HG03575 (cell line): ENCODE data around the gene SOCS1.
"Not testable (repeated sequence)": the region's sequence is repeated elsewhere in the genome, so short reads cannot be mapped to it uniquely, and the experiment has no call there.

Experiments used
- ATAC-seq: cut with Tn5 transposase; IDR thresholded peaks from one replicate; pipeline ENCODE4 v1.9.1; 2021; ENCODE audit not compliant: unreplicated experiment, insufficient number of reproducible peaks, low FRiP score; ENCODE audit errors: extremely low read depth

Gene SOCS1

DNA sequence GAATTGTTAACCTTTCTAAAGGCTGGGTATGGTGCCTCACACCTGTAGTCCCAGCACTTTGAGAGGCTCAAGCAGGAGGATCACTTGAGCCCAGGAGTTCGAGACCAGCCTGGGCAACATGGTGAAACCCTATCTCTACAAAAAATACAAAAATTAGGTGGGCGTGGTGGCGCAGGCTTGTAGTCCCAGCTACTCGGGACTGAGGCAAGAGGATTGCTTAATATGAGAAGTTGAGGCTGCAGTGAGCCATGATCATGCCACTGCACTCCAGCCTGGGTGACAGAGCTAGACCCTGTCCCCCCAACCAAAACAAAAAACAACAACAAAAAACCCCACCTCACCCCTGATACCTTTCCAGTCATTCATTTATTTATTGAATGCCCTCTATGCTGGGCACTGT, 33.7 kb upstream of the SOCS1 start:
- not testable (repeated sequence) for ATAC-seq

- no peak for ATAC-seq
Observed at GRCh38 chr16:11289202-11289601, 33.2 kb upstream of the SOCS1 start.

- ATAC-seq = no peak
Observed at GRCh38 chr16:11285842-11286241, 29.8 kb upstream of the SOCS1 start.

DNA sequence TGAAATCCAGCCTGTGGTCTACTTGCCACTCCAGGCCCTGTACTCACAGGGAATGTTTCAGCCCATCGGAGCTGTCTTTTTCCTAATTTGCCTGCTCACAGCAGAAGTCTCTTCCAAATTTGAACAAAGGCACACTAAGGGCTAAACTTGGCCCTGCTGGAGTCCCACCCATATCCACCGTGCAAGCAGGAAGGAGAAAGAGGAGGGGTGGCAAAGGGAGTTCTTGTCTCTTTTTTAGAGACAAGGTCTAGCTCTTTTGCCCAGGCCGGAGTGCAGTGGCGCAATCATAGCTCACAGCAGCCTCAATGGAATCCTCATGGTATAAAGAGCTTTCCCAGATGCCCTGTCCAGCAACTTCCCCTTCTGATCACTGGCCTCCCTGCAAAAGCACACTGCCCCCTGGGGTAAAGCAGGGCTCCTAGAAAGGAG, 27.8 kb upstream of the SOCS1 start:
- ATAC-seq = no peak

DNA sequence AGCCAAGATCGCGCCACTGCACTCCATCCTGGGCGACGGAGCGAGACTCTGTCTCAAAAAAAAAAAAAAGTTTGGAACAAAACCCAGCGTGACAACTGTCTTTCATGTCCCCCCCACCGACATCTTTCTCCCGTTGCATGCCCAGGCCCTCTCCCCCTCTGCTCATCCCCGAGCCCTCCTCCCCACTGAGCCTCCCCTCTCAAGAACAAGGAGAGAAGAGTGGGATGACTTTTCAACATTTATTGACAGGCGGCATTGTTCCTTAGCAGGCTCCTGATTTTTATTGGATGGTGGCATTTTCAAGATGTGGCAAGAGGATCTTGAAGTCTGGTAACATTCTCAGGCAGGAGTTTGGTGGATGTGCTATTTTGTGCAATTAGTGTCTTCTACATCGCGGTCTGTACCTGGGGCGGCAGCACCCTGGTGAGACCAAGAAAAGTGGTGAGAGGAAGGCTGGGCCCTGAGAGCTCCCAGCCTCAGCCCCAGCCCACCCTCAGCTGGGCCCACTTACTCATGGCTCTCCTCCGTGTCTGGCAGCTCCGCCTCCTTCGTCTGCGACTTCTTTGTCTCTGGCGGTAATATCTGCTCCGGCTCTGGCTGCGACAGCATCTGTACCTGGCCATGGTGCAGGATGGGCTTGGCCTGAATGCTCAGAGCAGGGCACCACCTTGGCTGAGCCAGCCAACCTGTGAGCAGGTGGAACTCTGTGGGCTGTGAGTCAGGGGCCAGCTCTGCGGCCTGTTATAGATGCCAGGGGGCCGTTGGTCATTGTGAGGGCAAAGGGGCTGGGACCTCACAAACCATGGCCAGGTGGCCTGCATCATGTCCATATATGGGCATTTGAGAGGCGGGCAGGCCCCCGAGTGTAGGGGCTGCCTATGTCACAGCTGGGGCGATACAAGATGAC, 24.9 kb upstream of the SOCS1 start, which contains the start of gene PRM1:
PRM1 (minus strand) TSS at position 715 of the 907 bp plus-strand sequence; CDS start at position 623, 92 bp downstream.
- no peak for ATAC-seq

DNA sequence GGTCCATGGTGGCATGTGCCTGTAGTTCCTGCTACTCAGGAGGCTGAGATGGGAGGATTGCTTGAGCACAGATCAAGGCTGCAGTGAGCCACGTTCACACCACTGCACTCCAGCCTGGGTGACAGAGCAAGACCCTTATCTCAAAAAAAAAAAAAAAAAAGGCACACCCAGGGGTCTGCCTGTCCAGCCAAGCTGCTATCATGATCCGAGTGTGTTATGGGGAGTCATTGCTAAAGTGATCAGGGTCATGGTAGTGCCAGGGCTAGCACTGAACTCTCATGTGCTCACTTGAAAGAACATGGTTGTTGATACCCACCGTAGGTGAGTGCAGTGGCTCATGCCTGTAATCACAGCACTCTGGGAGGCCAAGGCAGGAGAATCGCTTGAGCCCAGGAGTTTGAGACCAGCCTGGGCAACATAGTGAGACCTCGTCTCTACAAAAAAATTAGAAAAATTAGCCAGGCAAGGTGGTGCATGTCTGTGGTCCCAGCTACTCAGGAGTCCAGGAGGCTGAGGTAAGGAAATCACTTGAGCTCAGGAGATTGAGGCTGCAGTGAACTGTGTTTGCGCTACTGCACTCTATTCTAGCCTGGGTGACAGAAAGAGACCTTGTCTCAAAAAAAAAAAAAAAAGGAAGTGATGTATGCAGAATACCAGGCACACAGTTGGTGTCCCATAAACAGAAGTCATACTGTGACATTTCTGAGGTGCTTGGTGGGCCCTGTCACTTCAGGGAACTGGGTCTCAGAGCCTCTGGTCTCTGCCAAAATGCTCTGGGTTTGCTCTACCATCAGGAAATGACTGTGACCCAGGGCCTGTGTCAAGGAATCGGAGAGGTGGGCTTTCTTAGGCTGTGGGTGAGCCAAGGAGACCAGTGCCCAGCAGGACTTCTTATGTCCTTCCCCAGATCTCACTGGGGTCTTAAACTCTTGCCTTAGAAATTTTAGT, 23.0 kb upstream of the SOCS1 start:
- no peak for ATAC-seq

GRCh38 chr16:11277607-11278337, 21.8 kb upstream of the SOCS1 start:
- ATAC-seq = no peak

- ATAC-seq = no peak
Observed at GRCh38 chr16:11276896-11277593, 21.0 kb upstream of the SOCS1 start.

- no peak for ATAC-seq
Observed at GRCh38 chr16:11276143-11276895, 20.3 kb upstream of the SOCS1 start, which contains the start of gene PRM2. Gene PRM2 (minus strand): TSS chr16:11276480. CDS start chr16:11276370, 110 bp downstream.

DNA sequence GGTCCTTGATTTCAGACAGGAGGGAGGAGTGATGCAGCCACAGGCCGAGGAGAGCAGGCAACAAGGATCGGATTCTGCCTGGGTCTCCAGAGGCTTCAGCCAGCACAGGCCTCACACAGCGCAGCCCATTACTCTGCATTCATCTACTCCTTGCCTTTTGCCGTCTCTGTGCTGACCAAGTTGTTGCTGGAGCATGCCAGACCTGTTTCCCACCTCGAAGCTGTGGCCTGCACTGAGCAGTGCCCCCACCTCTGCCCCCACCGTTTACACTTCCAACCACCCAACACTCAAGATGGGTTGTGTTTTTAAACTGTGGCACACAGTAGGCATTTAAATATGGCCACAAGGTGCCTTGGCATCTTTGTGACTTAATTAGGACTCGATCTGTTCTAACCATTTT, 19.0 kb upstream of the SOCS1 start:
- no peak for ATAC-seq

DNA sequence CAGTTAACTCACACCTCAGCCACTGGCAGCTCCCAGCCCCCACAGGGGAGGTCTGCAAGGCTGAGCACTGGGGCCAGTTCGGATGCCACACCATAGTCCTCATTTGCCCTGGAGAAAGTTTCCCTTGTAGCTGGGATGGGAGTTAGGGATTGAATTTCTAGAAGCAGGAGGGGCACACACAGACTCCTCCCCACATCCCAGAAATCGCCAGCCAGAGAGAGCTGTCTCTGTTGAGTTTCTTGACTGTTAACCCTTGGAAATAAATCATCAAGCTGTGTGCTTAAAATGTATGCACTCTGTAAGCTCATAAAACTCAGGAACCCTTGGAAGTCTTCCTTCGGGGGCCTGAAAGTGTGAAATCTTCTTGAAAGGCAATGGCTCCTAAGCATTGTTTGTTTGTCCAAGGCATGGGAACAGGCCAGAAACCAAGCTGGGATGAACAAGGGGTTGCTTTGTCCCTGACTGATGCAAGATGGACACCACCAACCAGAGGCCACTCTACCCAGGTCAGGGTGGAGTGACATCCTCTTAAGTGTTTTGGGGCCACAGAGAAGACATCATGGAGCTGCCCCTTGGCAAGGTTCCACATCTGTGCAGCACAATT, 17.8 kb upstream of the SOCS1 start:
- no peak for ATAC-seq

DNA sequence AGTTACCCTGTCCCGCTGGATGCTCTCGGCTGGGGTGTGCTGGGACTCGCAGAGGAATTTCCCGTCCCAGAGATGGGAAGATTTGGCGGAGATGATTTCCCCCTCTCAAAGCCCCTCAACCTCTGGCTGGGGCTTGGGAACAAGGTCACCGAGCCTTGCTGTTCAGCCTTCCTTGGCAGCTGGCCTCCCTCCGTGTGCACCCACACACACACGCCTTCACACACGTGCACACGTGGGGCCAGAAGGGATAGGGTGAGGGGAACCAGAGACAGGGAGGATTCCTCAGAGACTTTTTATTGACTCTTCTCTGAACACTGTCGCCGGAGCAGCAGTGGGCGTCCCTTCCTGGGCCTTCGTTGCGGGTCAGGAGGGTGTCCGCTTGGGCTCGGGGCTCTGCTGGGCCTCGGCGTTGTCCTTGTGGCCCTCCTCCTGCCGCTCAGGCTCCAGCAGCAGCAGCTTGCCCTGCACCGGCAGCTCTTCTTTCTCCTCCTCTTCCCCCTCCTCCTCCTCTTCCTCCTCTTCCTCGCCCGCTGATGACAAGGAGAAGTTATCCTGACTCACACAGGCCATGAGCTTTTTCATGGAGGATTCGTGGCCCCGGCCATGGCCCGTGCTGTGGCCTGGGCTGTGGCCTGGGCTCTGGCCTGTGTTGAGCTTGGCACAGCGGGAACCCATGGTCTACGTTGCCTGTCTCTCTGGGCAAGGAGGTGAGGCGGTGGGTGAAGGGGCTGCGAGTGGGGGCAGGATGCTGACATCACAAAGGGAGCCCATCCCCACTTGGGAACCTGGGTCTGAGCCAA, 17.1 kb upstream of the SOCS1 start, which contains the start of gene PRM3:
PRM3 (minus strand) TSS at position 709 of the 800 bp plus-strand sequence; CDS start at position 675, 34 bp downstream.
- ATAC-seq = no peak

DNA sequence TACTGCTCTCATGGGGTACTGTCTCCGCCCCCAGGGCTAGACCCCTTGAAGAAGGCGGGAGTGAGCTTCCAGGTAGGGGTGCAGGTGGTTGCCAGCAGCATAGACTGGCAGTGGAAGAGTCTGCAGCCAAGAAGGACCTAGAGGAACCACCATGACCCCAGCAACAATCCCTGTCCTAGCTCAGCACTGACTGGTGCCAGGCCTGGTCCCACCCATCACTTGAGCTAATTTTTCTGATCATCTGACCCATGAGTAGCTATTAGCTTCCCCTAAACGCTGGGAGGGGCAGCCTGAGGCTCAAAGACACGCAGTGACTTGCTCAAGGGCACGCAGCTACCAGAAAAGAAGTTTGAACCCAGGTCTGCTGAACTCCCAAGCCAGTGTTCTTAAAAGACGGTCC, 16.5 kb upstream of the SOCS1 start:
- ATAC-seq = no peak

- ATAC-seq = no peak
Observed at GRCh38 chr16:11271610-11272009, 15.6 kb upstream of the SOCS1 start.

GRCh38 chr16:11270602-11271162, 14.7 kb upstream of the SOCS1 start:
- ATAC-seq = no peak

- ATAC-seq = no peak
Observed at GRCh38 chr16:11268921-11269375, 12.9 kb upstream of the SOCS1 start, which contains the start of gene TNP2. Gene TNP2 (minus strand): TSS chr16:11269325. CDS start chr16:11269262, 63 bp downstream.
